ENCODE results near the gene ARHGEF26. TPM values are rescaled to one million over a fixed set of nuclear protein-coding genes. Genes with fewer than 3 reads are reported as not detected.

The ARHGEF26 gene
- polyA plus RNA-seq, 3 donors = 0.05 TPM; not detected in 2

DNA sequence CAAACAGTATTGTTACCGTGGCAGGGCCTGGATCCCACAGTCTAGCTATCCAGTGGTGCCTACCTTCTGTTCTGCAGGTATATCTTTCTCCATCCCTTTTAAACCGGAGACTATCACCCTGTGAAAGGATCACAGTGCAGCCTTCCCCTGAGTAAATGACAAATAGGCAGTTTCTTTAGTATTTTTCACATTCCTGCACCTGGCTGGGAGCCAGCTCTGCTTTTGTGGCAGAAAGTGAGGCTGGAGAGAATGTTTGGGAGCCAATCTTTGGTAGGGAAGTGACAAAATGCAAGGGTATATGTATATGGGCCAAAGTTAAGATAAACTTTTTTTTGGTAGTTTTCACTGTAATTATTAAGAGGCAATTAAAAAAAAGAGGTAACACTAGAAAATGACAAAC, 54.8 kb downstream of the ARHGEF26 start:
- Histone ChIP-seq H3K9me3 (replicated peaks in 1 of 2; ENCODE audit: control insufficient read depth in 1 of 2, insufficient read depth in 1 of 2, low read length in 2 of 2) (no peaks in the 10 kb centered on the region), H4K20me1 (ENCODE audit: insufficient read depth, low read length) (no peaks in the 10 kb centered on the region), H3K27me3 (ENCODE audit: control insufficient read depth in 2 of 2, insufficient read depth in 2 of 2, low read length in 2 of 2) (no peaks in the 10 kb centered on the region), H3K4me2 (replicated peaks; ENCODE audit: extremely low read depth, low read length, poor library complexity, severe bottlenecking) (no peak overlapping the region), H3K9ac (ENCODE audit: insufficient read depth, low read length, poor library complexity, severe bottlenecking) (no peak overlapping the region), H3K4me1 (ENCODE audit: control insufficient read depth in 1 of 2, insufficient read depth in 2 of 2, low read length in 2 of 2) (peaks cover 20 to 25% of the 10 kb centered on the region in 2 donors), H3K27ac (ENCODE audit: low read depth in 1 of 2, low read length in 2 of 2) (no peak overlapping the region), H2AFZ (ENCODE audit: insufficient read depth, low read depth, low read length, poor library complexity, severe bottlenecking) (no peak overlapping the region), H3K79me2 (ENCODE audit: insufficient read depth, low read length) (no peaks in the 10 kb centered on the region), H3K4me3 (replicated peaks in 1 of 3; ENCODE audit: low read depth in 2 of 3, low read length in 3 of 3) (no peak overlapping the region), H3K36me3 (replicated peaks in 1 of 2; ENCODE audit: control insufficient read depth in 1 of 2, insufficient read depth in 2 of 2, low read length in 2 of 2) (no peaks in the 10 kb centered on the region)
- peaks cover 0 to 2% (median 2%) of the 10 kb centered on the region in 3 donors for H3K27me3 Mint-ChIP-seq (ENCODE audit: low read depth in 3 of 3)
- H3K27ac Mint-ChIP-seq = no peak overlapping the region
- no peak for DNase-seq
- H3K4me1 Mint-ChIP-seq = peaks cover 25% of the 10 kb centered on the region
- WGBS (ENCODE audit: insufficient coverage) = 94% methylated on average over 2 of the region's 2 CpGs
- no peaks in the 10 kb centered on the region for H3K36me3 Mint-ChIP-seq
- TF ChIP-seq, protein P1, sequence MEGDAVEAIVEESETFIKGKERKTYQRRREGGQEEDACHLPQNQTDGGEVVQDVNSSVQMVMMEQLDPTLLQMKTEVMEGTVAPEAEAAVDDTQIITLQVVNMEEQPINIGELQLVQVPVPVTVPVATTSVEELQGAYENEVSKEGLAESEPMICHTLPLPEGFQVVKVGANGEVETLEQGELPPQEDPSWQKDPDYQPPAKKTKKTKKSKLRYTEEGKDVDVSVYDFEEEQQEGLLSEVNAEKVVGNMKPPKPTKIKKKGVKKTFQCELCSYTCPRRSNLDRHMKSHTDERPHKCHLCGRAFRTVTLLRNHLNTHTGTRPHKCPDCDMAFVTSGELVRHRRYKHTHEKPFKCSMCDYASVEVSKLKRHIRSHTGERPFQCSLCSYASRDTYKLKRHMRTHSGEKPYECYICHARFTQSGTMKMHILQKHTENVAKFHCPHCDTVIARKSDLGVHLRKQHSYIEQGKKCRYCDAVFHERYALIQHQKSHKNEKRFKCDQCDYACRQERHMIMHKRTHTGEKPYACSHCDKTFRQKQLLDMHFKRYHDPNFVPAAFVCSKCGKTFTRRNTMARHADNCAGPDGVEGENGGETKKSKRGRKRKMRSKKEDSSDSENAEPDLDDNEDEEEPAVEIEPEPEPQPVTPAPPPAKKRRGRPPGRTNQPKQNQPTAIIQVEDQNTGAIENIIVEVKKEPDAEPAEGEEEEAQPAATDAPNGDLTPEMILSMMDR (IDR thresholded peaks at IDR 0.05) = no peak
- intact Hi-C loops (cut with micrococcal nuclease) = no loop called here
- H3K4me3 Mint-ChIP-seq = no peak overlapping the region
- peaks cover 0 to 4% (median 0%) of the 10 kb centered on the region in 7 donors for H3K9me3 Mint-ChIP-seq

DNA sequence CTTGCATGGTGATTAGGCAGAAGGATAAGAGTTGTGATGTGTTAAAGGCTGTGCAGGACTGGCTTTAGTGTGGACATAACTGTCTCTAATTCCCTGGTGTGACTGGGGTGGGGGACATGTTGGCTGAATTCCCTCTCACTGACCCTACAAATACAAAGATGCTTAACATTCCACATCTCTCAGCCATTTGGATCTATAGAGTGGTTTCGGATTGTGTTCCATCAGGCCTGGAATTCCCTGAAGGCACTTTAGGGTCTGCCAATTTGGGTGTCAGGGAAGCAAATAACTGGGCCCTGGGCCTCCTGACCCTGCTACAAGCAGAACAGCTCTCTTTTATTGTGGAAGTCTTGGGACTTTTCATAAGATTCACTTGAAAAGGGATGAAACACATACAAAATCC, 56.2 kb downstream of the ARHGEF26 start:
- WGBS (ENCODE audit: insufficient coverage) = 100% methylated on average over 1 of the region's 1 CpG
- H3K4me2 ChIP-seq (replicated peaks; ENCODE audit: extremely low read depth, low read length, poor library complexity, severe bottlenecking) = no peak overlapping the region
- Mint-ChIP-seq H3K9me3 (peaks cover 0 to 4% (median 0%) of the 10 kb centered on the region in 7 donors), H3K4me1 (peaks cover 25% of the 10 kb centered on the region), H3K4me3 (no peak overlapping the region), H3K36me3 (no peaks in the 10 kb centered on the region), H3K27me3 (ENCODE audit: low read depth in 3 of 3) (peaks cover 0 to 2% (median 0%) of the 10 kb centered on the region in 3 donors), H3K27ac (peak overlapping the region in 2 of 7 donors; percentile 1 to 78)
- intact Hi-C loops (cut with micrococcal nuclease) = no loop called here
- TF ChIP-seq, protein P1 (IDR thresholded peaks at IDR 0.05) = no peak
- DNase-seq = no peak
- H3K27ac ChIP-seq (ENCODE audit: low read depth in 1 of 2, low read length in 2 of 2) = peak overlapping the region in 1 of 2 donors; percentile 51
- H3K9ac ChIP-seq (ENCODE audit: insufficient read depth, low read length, poor library complexity, severe bottlenecking) = no peak overlapping the region
- H3K4me3 ChIP-seq (replicated peaks in 1 of 3; ENCODE audit: low read depth in 2 of 3, low read length in 3 of 3) = no peak overlapping the region
- peaks cover 20 to 25% of the 10 kb centered on the region in 2 donors for H3K4me1 ChIP-seq (ENCODE audit: control insufficient read depth in 1 of 2, insufficient read depth in 2 of 2, low read length in 2 of 2)
- peak overlapping the region; percentile 32 for H2AFZ ChIP-seq (ENCODE audit: insufficient read depth, low read depth, low read length, poor library complexity, severe bottlenecking)
- H4K20me1 ChIP-seq (ENCODE audit: insufficient read depth, low read length) = no peaks in the 10 kb centered on the region
- no peaks in the 10 kb centered on the region for H3K9me3 ChIP-seq (replicated peaks in 1 of 2; ENCODE audit: control insufficient read depth in 1 of 2, insufficient read depth in 1 of 2, low read length in 2 of 2)
- H3K79me2 ChIP-seq (ENCODE audit: insufficient read depth, low read length) = no peaks in the 10 kb centered on the region
- H3K36me3 ChIP-seq (replicated peaks in 1 of 2; ENCODE audit: control insufficient read depth in 1 of 2, insufficient read depth in 2 of 2, low read length in 2 of 2) = no peaks in the 10 kb centered on the region
- H3K27me3 ChIP-seq (ENCODE audit: control insufficient read depth in 2 of 2, insufficient read depth in 2 of 2, low read length in 2 of 2) = no peaks in the 10 kb centered on the region
